Glomerular visceral epithelial cell (primary cell): Measurements from ENCODE around the gene PLEKHG3.

Experiments
- DNase-seq: peaks from one replicate; pipeline ENCODE4 v3.0.0-alpha.2; 2016; ENCODE audit errors: extremely low spot score

The PLEKHG3 gene

GRCh38 chr14:64746298-64747250 lies 42.4 kb downstream of the PLEKHG3 start:
- DNase-seq: peak; percentile 40

- no peak for DNase-seq
Observed at GRCh38 chr14:64747327-64747726, 43.1 kb downstream of the PLEKHG3 start.

- no peak for DNase-seq
Observed at GRCh38 chr14:64748521-64748920, 44.3 kb downstream of the PLEKHG3 start.

- DNase-seq: no peak
Observed at GRCh38 chr14:64748995-64749714, 44.9 kb downstream of the PLEKHG3 start.

GRCh38 chr14:64752909-64753308 lies 48.7 kb downstream of the PLEKHG3 start:
- DNase-seq: no peak

GRCh38 chr14:64753374-64753773 lies 49.1 kb downstream of the PLEKHG3 start:
- DNase-seq: no peak

- DNase-seq: no peak
Observed at GRCh38 chr14:64753999-64754398, 49.8 kb downstream of the PLEKHG3 start.

- no peak for DNase-seq
Observed at GRCh38 chr14:64754685-64755084, 50.5 kb downstream of the PLEKHG3 start.

GRCh38 chr14:64755781-64756221 lies 51.6 kb downstream of the PLEKHG3 start:
- peak; percentile 77 for DNase-seq

- no peak for DNase-seq
Observed at GRCh38 chr14:64756712-64757111, 52.5 kb downstream of the PLEKHG3 start.

GRCh38 chr14:64757601-64758000 lies 53.4 kb downstream of the PLEKHG3 start:
- no peak for DNase-seq

- peak; percentile 79 for DNase-seq
Observed at GRCh38 chr14:64758025-64758521, 53.8 kb downstream of the PLEKHG3 start.

- DNase-seq: peak; percentile 79
Observed at GRCh38 chr14:64758691-64759554, 54.7 kb downstream of the PLEKHG3 start.

GRCh38 chr14:64759555-64759938 lies 55.3 kb downstream of the PLEKHG3 start:
- no peak for DNase-seq

- peak; percentile 48 for DNase-seq
Observed at GRCh38 chr14:64760146-64760755, 56.0 kb downstream of the PLEKHG3 start.

GRCh38 chr14:64760916-64761315 lies 56.7 kb downstream of the PLEKHG3 start:
- no peak for DNase-seq

GRCh38 chr14:64761441-64762043 lies 57.3 kb downstream of the PLEKHG3 start:
- no peak for DNase-seq

- DNase-seq: peak; percentile 95
Observed at GRCh38 chr14:64762044-64763034, 58.1 kb downstream of the PLEKHG3 start.

GRCh38 chr14:64763085-64763782 lies 59.0 kb downstream of the PLEKHG3 start:
- DNase-seq: no peak
